Epithelial cell of esophagus (primary cell): Measurements from ENCODE around the gene LST1.

ENCODE experiments used
- DNase-seq: peaks from one replicate; pipeline ENCODE4 v3.0.0; 2010; ENCODE audit warnings: low read depth
- H3K4me3 ChIP-seq: 2 replicates; pipeline ENCODE4 v1.5.1; 2011; ENCODE audit warnings: mild to moderate bottlenecking, low read length, control low read depth
- CTCF ChIP-seq: IDR thresholded peaks from 2 replicates; pipeline ENCODE4 v1.5.1; 2011; ENCODE audit warnings: low read depth, mild to moderate bottlenecking, low read length, control low read depth, inconsistent platforms; ENCODE audit not compliant: insufficient read depth; ENCODE audit errors: missing control alignments

LST1 gene

GRCh38 chr6:31636698-31637596 is 50.9 kb downstream of the LST1 start:
- DNase-seq: no peak
- no peak overlapping the region for H3K4me3 ChIP-seq
- no peak for TF ChIP-seq CTCF
